Posterior vena cava (tissue), 2 donors: Measurements from ENCODE around the gene SLC25A41. TPM values are rescaled to one million over a fixed set of nuclear protein-coding genes. Genes with fewer than 3 reads are reported as not detected.

Experiments used
- DNase-seq: peaks from one replicate; pipeline ENCODE4 v3.0.0-alpha.2; 2020; ENCODE audit warnings: low spot score
- intact Hi-C, 2 donors: fragments of 100-400 bp; cut with DNase I; formaldehyde crosslinking; loops; one replicate each; pipeline versions ENCODE4 v1.14.1 to v1.14.2; 2022 to 2023
- total RNA-seq, 2 donors: library from RNA; stranded (reverse); fragmentation: NEBNext Ultra II Directional; extraction: Animal tissue kit (Norgen Biotek cat#: 25700); gene quantifications; one replicate each; pipeline ENCODE4 v1.2.1, GENCODE V29; 2021
- donor health status: DM: yes; HTN: yes; CAD: no.
- donor health status: DM: yes; HTN: yes; CAD: no.

SLC25A41 gene
- total RNA-seq, 2 donors from 2014 or later, result 0.24 TPM; not detected in 1

GRCh38 chr19:6464070-6464873 is 30.7 kb upstream of the SLC25A41 start, which contains the start of gene CRB3:
CRB3 (plus strand) TSS chr19:6464271; CDS start chr19:6464702, 431 bp downstream.
- intact Hi-C loops, result loop anchor here in 1 of 2 donors (5.0 kb wide), 1 partner anchor 1147 kb away; no protein-coding TSS in a partner anchor
- no peak for DNase-seq

- DNase-seq, result peak; percentile 99
- intact Hi-C loops, result loop anchor here in 1 of 2 donors (5.0 kb wide), 1 partner anchor 1143 kb away; no protein-coding TSS in a partner anchor
Measured at GRCh38 chr19:6460099-6460884, 26.7 kb upstream of the SLC25A41 start.

GRCh38 chr19:6459262-6460098 is 25.9 kb upstream of the SLC25A41 start, which contains the start of gene SLC25A23:
SLC25A23 (minus strand) TSS chr19:6459792; CDS start chr19:6459628, 164 bp downstream.
- intact Hi-C loops, result loop anchor here in 1 of 2 donors (5.0 kb wide), 1 partner anchor 1142 kb away; no protein-coding TSS in a partner anchor
- no peak for DNase-seq

- intact Hi-C loops, result no loop called here
- DNase-seq, result no peak
Measured at GRCh38 chr19:6458695-6459261, 25.2 kb upstream of the SLC25A41 start.

GRCh38 chr19:6457958-6458694 is 24.6 kb upstream of the SLC25A41 start:
- DNase-seq, result no peak
- intact Hi-C loops, result no loop called here

- intact Hi-C loops, result no loop called here
- DNase-seq, result no peak
Measured at GRCh38 chr19:6455924-6456323, 22.4 kb upstream of the SLC25A41 start.

- DNase-seq, result no peak
- intact Hi-C loops, result no loop called here
Measured at GRCh38 chr19:6453951-6454565, 20.5 kb upstream of the SLC25A41 start.

- intact Hi-C loops, result no loop called here
- no peak for DNase-seq
Measured at GRCh38 chr19:6452899-6453298, 19.3 kb upstream of the SLC25A41 start.

GRCh38 chr19:6452223-6452614 is 18.7 kb upstream of the SLC25A41 start:
- DNase-seq, result no peak

GRCh38 chr19:6451583-6452222 is 18.1 kb upstream of the SLC25A41 start:
- no peak for DNase-seq
- intact Hi-C loops, result no loop called here

More at GRCh38 chr19:6452223-6452614, 18.7 kb upstream of the SLC25A41 start:
- intact Hi-C loops, result no loop called here

GRCh38 chr19:6450166-6450565 is 16.6 kb upstream of the SLC25A41 start:
- no peak for DNase-seq
- intact Hi-C loops, result no loop called here

- DNase-seq, result no peak
- intact Hi-C loops, result no loop called here
Measured at GRCh38 chr19:6448045-6448444, 14.5 kb upstream of the SLC25A41 start.

GRCh38 chr19:6446452-6446851 is 12.9 kb upstream of the SLC25A41 start:
- intact Hi-C loops, result no loop called here
- DNase-seq, result no peak

GRCh38 chr19:6443986-6444385 is 10.4 kb upstream of the SLC25A41 start:
- intact Hi-C loops, result no loop called here
- DNase-seq, result no peak

- intact Hi-C loops, result no loop called here
- DNase-seq, result no peak
Measured at GRCh38 chr19:6442087-6442688, 8.6 kb upstream of the SLC25A41 start.

GRCh38 chr19:6440905-6441304 is 7.3 kb upstream of the SLC25A41 start:
- intact Hi-C loops, result no loop called here

GRCh38 chr19:6439743-6440142 is 6.2 kb upstream of the SLC25A41 start:
- intact Hi-C loops, result no loop called here
- no peak for DNase-seq

More at GRCh38 chr19:6440905-6441304, 7.3 kb upstream of the SLC25A41 start:
- no peak for DNase-seq
